ENCODE results near the gene PUSL1.
A peak's percentile ranks its signal among the peaks of the same experiment; 100 is the strongest.

PUSL1 gene

DNA sequence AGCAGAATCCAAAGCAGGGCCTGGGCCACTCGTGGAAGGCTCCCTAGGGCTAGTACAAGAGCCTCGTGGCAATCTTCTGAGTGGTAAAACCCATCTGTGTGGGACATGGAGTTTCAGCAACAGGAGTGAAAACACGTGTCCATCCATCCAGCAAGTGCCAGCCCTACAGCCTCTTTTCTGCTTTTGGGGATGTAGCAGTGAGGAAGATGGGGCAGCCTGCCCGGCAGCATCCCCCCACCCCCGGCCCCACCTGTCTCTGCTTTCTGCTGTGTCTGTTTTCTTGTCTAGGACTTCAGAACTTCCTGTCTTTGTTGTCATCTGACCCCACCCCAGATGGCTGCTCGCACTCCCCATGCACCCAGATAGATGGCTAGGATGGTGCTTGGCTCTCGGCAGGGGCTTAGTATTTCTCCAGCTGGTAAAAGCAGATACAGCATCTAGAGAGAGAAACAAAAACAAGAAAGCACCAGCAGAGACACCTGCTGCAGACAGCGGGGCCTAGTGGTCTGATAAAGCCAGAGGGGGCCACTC, 17.7 kb downstream of the PUSL1 start:
- DNase-seq, result no peak

DNA sequence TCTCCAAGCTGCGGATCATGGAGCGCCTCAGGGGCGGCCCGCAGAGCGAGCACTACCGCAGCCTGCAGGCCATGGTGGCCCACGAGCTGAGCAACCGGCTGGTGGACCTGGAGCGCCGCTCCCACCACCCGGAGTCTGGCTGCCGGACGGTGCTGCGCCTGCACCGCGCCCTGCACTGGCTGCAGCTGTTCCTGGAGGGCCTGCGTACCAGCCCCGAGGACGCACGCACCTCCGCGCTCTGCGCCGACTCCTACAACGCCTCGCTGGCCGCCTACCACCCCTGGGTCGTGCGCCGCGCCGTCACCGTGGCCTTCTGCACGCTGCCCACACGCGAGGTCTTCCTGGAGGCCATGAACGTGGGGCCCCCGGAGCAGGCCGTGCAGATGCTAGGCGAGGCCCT, 18.9 kb downstream of the PUSL1 start:
- DNase-seq, result no peak

DNA sequence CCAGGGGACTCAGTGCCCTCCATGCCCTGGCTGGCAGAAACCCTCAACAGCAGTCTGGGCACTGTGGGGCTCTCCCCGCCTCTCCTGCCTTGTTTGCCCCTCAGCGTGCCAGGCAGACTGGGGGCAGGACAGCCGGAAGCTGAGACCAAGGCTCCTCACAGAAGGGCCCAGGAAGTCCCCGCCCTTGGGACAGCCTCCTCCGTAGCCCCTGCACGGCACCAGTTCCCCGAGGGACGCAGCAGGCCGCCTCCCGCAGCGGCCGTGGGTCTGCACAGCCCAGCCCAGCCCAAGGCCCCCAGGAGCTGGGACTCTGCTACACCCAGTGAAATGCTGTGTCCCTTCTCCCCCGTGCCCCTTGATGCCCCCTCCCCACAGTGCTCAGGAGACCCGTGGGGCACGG, 19.9 kb downstream of the PUSL1 start:
- DNase-seq, result no peak

DNA sequence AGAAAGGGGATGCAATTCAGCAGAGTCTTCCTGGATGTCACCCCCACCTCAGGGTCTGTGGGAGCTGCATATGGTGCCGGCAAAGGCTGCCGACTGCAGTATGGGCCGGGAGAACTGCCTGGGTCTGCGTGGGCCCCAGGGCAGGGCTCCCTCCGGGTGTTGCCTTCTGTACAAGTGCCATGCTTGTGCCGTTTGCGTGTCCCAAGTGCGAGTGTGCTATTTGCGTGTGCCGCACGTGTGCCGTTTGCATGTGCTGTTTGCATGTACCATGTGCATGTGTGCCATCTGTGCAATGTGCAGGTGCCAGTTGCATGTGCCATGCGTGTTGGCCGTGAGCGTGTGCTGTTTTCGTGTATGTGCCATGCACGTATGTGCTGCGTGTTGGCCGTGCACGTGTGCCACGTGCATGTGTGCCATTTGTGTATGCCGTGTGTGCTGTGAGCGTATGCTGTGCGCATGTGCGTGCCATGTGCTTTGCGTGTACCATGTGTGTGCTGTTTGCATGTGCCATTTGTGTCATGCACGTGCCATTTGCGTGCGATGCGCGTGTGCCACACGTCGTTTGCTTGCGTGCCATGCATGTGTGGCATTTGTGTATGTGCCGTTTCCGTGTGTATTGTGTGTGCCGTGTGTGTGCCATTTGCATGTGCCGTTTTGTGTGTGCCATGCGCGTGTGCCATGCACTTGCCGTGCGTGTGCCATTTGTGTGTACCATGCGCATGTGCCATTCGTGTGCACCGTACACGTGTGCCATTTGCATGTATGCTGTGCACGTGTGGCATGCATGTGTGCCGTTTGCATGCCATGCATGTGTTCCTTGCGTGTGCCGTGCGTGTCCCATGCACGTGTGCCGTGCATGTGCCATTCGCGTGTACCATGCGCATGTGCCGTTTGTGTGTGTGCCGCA, 21.2 kb downstream of the PUSL1 start:
- no peak for DNase-seq

DNA sequence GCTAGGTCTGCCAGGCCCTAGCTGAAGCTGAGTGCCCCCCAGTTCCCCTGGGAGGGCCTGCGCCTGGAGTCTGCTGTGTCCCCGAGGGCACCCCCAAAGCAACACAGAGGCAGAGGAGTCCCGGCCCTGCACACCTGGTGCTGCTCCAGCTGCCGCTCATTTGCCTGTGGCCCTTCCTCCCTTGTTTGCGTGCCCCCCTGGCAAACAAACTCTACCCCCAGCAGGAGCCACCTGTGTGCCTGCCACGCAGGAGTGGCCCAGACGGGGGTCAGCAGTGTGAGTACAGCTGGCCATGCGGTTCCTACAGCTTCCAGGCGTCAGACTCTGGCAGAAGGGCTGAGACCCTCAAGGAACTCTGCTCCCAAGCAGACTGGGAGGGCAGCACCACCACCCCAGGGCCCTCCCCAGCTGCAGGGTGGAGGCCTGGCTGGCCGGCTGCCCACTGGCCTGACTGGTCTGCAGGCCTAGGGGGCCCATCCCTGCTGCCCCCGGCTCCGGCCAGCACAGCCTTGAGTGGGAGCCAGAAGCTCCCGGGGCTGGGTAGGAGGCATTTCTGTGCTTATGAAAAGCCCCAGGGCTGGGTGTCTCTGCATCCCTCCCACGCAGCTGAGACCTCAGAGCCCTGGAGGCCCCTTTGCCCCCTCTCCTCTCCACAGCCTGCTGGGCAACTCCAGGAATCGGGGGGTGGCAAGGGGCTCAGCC, 22.1 kb downstream of the PUSL1 start:
- no peak for DNase-seq

DNA sequence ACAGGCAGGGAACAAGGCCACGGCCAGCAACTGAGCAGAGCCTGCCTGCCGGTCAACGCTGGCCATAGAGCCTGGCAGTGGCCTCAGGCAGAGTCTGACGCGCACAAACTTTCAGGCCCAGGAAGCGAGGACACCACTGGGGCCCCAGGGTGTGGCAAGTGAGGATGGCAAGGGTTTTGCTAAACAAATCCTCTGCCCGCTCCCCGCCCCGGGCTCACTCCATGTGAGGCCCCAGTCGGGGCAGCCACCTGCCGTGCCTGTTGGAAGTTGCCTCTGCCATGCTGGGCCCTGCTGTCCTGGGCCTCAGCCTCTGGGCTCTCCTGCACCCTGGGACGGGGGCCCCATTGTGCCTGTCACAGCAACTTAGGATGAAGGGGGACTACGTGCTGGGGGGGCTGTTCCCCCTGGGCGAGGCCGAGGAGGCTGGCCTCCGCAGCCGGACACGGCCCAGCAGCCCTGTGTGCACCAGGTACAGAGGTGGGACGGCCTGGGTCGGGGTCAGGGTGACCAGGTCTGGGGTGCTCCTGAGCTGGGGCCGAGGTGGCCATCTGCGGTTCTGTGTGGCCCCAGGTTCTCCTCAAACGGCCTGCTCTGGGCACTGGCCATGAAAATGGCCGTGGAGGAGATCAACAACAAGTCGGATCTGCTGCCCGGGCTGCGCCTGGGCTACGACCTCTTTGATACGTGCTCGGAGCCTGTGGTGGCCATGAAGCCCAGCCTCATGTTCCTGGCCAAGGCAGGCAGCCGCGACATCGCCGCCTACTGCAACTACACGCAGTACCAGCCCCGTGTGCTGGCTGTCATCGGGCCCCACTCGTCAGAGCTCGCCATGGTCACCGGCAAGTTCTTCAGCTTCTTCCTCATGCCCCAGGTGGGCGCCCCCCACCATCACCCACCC, 22.9 kb downstream of the PUSL1 start, which contains the start of gene TAS1R3:
TAS1R3 (plus strand) TSS at position 213 of the 898 bp plus-strand sequence; CDS start at position 279, 66 bp downstream.
- DNase-seq, result peak; percentile 63

DNA sequence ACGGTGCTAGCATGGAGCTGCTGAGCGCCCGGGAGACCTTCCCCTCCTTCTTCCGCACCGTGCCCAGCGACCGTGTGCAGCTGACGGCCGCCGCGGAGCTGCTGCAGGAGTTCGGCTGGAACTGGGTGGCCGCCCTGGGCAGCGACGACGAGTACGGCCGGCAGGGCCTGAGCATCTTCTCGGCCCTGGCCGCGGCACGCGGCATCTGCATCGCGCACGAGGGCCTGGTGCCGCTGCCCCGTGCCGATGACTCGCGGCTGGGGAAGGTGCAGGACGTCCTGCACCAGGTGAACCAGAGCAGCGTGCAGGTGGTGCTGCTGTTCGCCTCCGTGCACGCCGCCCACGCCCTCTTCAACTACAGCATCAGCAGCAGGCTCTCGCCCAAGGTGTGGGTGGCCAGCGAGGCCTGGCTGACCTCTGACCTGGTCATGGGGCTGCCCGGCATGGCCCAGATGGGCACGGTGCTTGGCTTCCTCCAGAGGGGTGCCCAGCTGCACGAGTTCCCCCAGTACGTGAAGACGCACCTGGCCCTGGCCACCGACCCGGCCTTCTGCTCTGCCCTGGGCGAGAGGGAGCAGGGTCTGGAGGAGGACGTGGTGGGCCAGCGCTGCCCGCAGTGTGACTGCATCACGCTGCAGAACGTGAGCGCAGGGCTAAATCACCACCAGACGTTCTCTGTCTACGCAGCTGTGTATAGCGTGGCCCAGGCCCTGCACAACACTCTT, 23.8 kb downstream of the PUSL1 start:
- DNase-seq, result peak; percentile 63

DNA sequence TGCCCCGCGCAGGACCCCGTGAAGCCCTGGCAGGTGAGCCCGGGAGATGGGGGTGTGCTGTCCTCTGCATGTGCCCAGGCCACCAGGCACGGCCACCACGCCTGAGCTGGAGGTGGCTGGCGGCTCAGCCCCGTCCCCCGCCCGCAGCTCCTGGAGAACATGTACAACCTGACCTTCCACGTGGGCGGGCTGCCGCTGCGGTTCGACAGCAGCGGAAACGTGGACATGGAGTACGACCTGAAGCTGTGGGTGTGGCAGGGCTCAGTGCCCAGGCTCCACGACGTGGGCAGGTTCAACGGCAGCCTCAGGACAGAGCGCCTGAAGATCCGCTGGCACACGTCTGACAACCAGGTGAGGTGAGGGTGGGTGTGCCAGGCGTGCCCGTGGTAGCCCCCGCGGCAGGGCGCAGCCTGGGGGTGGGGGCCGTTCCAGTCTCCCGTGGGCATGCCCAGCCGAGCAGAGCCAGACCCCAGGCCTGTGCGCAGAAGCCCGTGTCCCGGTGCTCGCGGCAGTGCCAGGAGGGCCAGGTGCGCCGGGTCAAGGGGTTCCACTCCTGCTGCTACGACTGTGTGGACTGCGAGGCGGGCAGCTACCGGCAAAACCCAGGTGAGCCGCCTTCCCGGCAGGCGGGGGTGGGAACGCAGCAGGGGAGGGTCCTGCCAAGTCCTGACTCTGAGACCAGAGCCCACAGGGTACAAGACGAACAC, 24.5 kb downstream of the PUSL1 start:
- DNase-seq, result no peak

DNA sequence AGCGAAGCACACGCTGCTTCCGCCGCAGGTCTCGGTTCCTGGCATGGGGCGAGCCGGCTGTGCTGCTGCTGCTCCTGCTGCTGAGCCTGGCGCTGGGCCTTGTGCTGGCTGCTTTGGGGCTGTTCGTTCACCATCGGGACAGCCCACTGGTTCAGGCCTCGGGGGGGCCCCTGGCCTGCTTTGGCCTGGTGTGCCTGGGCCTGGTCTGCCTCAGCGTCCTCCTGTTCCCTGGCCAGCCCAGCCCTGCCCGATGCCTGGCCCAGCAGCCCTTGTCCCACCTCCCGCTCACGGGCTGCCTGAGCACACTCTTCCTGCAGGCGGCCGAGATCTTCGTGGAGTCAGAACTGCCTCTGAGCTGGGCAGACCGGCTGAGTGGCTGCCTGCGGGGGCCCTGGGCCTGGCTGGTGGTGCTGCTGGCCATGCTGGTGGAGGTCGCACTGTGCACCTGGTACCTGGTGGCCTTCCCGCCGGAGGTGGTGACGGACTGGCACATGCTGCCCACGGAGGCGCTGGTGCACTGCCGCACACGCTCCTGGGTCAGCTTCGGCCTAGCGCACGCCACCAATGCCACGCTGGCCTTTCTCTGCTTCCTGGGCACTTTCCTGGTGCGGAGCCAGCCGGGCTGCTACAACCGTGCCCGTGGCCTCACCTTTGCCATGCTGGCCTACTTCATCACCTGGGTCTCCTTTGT, 25.3 kb downstream of the PUSL1 start:
- DNase-seq, result no peak

DNA sequence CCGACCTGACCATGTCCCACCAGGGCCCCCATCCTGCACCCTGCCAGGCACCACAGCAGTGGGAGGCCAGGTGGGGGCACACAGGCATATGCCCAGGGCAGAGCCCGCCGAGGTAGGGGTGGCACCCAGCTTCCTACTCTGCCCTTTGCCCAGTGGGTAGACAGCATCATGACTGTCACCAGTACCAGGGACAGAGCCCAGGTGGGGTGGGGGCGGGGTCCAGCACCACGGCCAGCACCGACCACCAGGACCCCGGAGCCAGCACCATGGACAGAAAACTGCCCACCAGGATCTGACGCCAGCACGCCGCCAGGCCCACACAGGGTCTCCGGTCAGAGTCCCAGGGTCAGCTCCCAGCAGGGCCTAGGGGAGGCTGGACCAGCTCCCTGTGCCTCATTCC, 26.4 kb downstream of the PUSL1 start:
- DNase-seq, result no peak

DNA sequence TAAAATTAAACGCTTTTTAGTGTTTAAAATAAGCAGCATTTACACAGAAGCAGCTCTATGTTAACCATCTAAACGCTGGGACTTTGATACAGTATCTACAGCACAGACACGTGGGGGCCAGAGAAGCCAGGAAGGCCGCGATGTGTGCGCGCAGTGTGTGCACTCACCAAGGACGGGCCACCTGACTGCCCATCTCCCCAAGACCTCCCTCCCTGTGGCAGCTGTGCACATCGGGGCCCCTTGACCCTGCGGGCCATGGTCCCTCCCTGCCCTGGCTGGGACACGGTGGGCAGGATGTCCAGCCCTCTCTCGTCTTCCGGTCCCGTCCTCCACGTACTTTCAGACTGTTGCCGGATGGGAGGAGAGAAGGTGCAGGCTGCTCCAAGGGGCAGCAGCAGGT, 26.9 kb downstream of the PUSL1 start:
- DNase-seq, result no peak

DNA sequence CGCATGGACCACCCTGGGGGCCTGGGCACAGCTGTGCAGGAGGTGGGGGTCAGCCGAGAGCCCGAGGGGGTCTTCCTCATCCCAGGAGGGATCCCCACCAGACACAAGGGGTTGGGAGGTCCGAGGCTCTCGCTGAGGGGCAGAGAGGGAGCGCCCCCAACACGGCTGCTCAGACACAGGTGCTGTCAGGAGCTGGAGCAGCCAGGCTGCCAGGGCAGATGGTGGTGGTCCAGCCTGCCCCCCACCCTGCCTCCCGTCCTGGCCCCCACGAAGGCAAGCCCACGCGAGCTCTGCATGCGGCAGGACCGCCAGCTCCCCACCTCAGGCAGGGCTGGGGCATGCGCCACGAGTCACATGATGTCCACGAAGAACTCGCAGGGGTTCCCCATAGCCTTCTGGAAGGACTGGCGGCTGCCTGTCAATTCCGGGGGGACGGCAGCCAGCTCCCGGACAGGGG, 27.4 kb downstream of the PUSL1 start:
- no peak for DNase-seq

DNA sequence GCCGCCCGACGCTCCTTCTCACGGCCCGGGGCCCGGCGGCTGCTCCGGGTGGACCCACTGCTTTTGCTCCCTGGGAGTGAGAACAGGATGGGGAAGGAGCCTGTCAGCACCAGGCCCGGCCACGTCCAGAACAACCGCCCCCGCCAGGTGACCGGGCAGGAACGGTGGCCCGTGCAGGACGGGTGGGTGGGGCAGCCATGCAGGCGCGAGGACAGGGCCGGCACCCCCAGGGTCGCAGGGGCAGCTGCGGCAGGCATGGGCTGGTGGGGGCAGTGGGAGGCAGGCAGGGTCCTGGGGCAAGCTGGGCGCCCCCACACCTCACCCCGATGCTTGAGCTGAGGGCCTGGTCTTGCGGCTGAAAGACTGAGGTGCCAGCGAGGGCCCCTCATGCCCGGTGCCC, 28.0 kb downstream of the PUSL1 start:
- no peak for DNase-seq

DNA sequence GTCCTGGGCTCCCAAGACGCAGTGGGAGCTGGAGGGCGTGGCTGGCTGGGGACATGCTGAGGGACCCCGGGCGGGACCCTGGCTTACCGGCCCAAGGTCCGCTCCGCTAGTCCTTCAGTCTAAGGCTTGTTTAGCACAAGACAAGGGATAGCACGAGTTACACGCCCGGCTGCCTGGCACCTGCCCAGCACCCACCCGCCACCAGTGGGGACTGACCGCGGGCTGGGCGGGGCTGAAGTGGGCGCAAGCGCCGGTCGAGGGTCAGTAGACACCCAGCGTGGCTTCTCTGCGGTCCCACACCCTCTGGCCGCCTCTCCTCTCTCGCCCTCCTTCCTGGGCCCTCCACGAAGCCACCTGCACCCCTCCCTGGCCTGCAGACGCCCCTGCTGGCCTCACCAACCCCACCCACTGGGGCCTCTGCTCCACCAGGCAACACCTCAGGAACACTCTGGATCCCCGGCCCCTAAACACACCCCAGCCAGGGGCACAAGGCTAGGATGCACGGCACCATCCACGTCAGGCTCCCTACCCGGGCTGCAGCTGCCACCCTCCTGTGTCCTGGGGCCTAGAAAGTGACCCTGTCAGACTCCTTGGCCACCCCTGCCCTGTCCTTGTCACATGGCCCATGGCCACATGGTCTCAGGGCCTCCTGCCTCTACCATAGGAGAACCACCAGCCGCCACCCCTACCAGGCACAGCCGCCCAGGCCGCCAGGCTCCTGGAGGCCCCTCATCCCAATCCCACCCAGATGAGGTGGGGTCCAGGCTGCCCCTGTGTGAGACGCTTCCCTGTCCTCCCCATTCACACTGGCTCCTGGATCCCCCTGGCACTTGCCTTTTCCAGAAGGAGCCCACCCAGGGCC, 28.8 kb downstream of the PUSL1 start:
- no peak for DNase-seq

DNA sequence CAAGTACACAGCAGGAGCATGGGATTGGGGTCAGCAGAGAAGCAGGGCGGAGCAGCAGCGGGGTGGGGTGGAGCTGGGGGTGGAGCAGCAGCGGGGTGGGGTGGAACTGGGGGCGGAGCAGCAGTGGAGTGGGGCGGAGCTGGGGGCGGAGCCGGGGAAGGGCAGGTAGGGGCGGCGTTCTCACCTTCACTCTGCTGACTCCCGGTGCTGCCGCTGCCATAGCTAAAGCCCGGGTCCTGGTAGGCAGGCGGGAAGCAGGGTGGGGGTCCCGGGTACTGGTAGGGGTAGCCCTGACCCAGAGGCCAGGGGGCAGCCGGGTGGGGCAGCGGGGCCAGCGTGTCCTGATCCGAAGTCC, 29.4 kb downstream of the PUSL1 start:
- no peak for DNase-seq

DNA sequence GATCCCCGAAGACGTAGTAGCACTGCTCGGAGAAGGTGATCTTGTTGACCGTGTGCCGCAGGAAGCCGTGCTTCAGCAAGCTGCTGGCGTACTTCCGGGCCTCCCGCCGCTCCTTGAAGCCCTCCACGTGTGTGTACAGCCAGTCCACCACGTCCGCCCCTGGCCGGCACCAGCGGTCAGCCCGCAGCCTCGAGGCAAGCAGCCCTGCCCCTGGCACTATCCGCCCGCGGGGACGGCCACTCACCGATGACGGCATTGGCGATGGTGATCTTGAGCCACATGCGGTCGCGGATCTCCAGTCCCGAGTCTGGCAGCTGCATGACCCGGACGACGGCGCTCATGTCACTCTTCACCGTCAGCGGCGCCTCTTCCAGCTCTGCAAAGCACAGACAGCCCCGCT, 29.9 kb downstream of the PUSL1 start:
- DNase-seq, result no peak

DNA sequence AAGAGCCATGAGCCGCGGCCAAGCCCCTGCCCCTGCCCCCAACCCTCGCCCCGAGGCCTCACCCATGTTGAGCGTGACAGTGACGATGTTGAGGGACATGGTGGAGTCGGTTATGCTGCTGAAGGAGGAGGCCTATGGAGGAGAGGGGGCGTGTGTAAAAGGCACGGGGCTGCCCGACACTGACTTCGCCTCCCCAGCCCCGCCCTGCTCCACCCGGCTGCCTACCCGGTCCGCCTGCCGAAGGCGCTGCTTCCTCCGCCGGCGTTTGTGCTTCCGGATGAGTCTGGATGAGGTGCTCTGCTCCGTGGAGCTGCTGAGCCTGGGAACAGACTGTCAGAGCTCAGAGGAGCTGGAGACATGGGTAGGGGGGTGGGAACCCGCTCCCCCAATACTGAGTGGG, 31.8 kb downstream of the PUSL1 start:
- no peak for DNase-seq

DNA sequence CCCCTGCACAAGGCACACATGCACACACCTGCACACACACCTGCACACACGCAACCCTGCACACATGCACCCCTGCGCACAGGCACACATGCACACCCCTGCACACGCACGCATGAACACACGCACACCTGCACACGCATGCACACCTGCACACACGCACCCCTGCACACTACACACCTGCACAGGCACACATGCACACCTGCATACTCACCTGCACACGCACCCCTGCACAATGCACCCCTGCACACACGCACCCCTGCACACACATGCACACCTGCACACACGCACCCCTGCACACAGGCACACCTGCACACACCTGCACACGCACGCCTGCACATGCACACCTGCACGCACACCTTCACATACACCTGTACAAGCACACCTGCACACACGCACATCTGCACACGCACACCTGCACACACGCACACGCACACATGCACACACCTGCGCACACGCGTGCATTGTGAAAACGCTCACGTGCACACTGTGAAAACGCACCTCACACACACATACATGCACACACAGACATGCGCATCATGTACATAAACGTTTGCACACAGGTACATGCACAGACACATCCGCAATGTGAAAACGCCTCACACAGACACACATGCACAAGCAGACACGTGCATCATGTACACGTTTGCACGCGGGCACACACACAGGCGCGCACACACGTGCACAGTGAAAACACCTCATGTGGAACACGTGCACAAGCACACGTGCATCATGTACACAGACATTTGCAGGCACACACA, 32.6 kb downstream of the PUSL1 start:
- no peak for DNase-seq

DNA sequence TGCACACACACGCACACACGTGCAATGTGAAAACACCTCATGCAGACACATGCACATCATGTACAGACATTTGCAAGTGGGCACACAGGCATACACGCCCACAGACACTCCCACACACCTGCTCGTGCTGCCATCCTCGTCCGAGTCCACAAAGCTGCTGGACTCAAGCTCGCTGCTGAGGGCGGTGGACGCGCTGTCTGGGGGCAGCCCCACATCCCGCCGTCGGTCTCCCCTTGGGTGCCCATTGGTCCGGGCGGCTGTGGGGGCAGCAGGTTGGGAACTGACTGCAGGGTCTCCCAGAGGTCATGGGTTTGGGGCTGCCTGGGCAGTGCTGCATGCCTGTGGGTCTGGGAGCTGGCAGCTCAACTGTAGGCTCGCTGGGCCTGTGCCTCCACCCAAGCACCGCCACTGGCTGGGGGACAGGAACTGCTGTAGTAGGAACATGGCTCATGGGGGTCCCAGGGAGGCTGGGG, 33.2 kb downstream of the PUSL1 start:
- no peak for DNase-seq

Measured in NCI-H510A (cell line).